ENCODE results near the gene RAB4A.

- TF ChIP-seq POLR2A (IDR thresholded peaks at IDR 0.05; ENCODE audit: low read length), result no peak
- no peak for TF ChIP-seq CTCF (IDR thresholded peaks at IDR 0.05)
- no peak for TF ChIP-seq KDM1A (IDR thresholded peaks at IDR 0.05; ENCODE audit: low read depth)
- TF ChIP-seq RFX5 (IDR thresholded peaks at IDR 0.05), result no peak
- TF ChIP-seq PBX3 (IDR thresholded peaks at IDR 0.05), result no peak
Measured at GRCh38 chr1:229238674-229239415, 32.1 kb upstream of the RAB4A start.

All from A549 (cell line).